IPS-NIHi11 (cell line): ENCODE data around the gene STX5.
"Not testable (repeated sequence)": the region's sequence is repeated elsewhere in the genome, so short reads cannot be mapped to it uniquely, and the experiment has no call there.

Experiments used
- DNase-seq: peaks from one replicate; pipeline ENCODE4 v3.0.0; 2012; ENCODE audit warnings: mixed read lengths, low spot score

STX5 gene, protein sequence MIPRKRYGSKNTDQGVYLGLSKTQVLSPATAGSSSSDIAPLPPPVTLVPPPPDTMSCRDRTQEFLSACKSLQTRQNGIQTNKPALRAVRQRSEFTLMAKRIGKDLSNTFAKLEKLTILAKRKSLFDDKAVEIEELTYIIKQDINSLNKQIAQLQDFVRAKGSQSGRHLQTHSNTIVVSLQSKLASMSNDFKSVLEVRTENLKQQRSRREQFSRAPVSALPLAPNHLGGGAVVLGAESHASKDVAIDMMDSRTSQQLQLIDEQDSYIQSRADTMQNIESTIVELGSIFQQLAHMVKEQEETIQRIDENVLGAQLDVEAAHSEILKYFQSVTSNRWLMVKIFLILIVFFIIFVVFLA

DNA sequence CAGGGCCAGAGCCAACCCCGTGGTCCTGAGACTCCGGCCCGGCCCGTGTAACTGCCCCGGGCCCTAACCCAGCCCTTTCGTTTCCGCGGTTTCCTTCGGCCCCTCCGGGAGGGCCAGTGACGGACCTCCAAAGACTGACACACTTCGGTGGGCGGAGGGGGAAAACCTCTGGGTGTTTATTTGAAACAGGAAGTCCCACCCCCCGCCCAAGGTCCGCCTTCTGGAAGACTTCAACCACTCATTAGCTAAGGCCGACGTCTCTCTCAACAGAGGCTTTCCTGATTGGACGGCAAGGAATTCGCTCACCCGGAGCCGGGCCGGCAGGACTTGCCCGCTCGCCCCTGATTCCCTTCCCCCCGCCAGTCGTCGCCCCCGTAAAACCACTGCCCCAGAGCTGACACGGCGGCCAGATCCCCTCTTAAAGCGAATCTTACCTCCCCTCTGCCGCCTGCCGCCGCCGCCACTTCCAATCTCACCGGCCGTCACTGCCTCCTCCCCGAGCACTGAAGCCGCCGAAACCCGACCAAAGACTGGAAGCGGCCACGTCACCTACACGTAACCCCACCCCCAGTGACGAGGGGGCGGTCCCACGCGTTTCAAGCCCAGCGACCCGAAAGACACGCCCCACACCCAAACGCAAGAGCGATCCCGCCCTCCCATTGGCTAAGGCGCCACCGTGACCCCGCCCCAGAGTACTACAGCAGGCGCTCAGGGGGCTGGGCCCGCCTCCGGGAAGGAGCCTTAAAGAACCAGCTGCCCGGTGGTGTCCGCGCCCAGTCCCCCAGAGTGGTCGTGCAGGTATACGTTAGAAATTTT lies at the start of gene STX5:
TSS of gene STX5 (minus strand) at position 532 of the 816 bp plus-strand sequence. CDS start 808 bp downstream, outside the sequence.
- DNase-seq: peak; percentile 96

DNA sequence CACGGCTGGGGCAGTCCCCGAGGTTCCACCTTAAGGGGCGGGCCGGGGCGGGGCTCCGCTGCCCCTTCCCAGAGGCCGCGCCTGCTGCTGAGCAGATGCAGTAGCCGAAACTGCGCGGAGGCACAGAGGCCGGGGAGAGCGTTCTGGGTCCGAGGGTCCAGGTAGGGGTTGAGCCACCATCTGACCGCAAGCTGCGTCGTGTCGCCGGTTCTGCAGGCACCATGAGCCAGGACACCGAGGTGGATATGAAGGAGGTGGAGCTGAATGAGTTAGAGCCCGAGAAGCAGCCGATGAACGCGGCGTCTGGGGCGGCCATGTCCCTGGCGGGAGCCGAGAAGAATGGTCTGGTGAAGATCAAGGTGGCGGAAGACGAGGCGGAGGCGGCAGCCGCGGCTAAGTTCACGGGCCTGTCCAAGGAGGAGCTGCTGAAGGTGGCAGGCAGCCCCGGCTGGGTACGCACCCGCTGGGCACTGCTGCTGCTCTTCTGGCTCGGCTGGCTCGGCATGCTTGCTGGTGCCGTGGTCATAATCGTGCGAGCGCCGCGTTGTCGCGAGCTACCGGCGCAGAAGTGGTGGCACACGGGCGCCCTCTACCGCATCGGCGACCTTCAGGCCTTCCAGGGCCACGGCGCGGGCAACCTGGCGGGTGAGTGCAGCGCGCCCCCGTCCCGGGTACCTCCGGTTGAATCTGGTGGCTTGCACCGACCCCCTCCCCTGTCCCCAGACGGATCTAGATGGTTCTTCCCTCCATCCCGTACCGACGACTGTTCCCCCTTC lies 49.1 kb upstream of the STX5 start, which contains the start of gene SLC3A2:
TSS of gene SLC3A2 (plus strand) at position 94 of the 776 bp plus-strand sequence. CDS start at position 222, 128 bp downstream.
- peak; percentile 91 for DNase-seq

DNA sequence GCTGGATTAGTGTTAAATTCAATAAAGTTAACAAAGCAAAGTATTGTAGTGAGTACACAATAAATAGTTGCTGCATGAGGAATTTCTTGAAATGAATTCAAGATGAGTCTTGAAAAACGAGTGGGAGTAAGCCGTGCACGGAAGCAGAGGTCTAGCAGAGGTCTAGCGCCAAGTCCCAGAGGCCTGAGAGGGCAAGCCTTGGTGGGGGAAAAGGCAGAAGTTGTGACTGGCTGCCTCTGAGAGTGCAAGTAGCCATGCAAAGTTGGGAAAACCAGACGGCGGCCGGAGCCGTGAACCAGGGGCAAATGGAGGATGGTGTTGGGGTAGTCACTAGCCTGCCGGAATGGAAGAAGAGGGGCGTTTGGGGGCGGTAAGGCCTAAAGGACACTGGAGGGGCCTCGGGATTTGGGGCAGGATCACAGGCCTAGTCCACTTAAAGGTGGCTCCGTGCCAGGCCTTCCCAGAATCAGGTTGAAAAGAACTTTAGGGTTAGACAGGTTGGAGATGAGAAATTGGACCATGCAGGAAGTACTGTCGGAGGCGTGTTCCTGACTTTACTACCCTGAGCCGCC lies 48.5 kb upstream of the STX5 start:
- no peak for DNase-seq

DNA sequence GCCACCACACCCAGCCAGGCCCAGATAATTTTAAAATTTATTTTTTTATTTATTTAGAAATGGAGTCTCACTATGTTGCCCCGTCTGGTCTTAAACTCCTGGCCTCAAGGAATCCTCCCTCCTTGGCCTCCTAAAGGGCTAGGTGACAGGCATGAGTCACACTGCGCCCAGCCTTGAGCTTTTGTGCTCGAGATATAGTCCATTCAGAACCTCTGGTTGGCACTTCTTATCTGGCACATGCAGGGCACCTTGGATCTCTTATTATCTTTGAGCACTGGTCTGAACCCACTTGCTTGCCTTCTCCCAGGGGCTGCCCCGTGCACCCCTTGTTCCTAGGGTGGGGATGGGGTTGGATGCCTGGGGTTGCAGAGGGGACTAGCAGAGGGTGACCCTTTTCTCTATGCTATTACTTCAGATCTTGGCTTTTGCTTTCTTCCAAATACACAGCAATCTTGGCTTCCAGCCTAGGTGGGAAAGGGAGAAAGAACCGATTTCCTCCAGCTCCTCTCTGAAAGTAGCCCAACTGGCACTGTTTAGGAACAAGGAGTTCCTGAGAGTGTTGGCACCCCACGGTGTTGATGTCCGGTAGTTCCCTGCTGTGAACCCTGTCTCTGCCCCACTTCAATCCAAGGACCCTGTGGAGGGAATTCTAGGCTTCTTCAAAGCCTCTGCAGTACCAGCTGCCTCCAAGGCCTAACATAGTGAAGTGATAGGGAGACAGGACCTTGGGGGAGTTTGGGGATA lies 47.6 kb upstream of the STX5 start:
- DNase-seq: no peak

DNA sequence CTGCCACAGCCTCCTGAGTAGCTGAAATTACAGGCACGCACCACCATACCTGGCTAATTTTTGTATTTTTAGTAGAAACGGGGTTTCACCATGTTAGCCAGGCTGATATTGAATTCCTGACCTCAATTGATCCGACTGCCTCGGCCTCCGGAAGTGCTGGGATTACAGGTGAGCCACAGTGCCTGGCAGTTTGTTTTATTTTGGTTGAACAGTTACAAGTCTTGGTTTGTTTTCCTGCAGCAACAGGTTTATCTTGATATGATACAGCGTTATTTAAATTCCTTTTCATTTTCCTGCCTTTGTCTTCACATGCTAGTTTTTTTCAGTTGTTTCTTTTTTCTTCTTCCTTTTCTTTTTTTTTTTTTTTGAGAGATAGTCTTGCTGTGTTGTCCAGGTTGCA lies 44.9 kb upstream of the STX5 start:
- DNase-seq: no peak

DNA sequence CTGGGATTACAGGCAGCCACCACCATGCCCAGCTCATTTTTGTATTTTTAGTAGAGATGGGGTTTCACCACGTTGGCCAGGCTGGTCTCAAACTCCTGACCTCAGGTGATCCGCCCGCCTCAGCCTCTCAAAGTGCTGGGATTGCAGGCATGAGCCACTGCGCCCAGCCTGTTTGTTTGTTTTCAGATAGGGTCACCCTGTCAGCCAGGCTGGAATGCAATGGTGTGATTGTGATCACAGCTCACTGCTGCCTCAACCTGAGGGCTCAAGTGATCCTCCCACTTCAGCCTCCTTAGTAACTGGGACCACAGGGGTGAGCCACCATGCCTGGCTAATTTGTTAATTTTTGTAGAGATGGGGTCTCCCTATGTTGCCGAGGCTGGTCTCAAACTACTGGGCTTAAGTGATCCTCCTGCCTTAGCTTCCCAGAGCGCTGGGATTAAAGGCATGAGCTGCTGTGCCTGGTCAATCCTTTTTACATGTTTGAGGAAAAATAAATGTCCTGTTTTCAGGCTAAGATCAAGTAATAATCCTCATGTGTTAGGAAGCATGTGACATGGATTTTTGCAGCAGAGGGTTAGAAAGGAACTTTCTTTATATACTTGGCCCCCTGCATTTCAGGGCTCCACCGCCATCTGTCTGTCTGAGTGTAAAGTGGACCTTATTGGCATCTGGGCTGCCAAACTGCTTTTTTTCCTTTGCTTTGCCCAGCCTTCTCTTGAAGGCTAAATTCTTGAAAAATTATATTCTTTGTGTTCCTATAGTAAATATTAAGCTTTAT lies 44.0 kb upstream of the STX5 start:
- DNase-seq: no peak

DNA sequence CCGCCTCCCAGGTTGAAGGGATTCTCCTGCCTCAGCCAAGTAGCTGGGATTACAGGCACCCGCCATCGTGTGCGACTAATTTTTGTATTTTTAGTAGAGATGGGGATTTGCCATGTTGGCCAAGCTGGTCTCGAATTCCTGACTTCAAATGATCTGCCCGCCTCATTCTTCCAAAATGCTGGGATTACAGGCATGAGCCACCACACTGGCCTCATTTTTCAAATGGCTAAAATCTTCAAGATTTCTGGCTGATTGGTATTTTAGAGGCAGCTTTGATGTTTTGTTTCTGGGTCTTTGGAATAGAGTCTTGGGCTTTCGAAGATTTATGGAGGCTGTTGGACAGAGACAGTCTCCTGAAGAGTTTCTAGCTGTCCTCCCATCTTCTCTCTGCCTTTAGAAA lies 43.0 kb upstream of the STX5 start:
- no peak for DNase-seq

DNA sequence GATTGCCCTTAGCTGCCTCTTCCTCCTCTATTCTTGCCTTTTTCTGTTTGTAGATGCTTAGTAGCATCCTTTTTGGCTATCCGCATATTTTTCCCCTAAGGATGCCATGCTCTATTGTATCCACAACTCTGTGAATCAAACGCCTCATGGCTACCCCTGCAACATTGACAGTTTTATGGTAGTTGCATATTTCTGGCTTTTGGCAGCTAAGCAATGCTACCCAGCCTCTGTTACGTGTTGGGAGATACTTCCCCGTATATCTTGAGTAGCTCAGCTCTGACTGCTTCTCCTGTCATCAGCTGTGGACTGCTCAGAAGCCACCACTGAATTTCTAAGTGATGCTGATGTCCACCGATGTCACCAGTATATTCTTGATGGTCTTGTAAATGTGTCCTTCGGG lies 33.8 kb upstream of the STX5 start:
- DNase-seq: no peak

DNA sequence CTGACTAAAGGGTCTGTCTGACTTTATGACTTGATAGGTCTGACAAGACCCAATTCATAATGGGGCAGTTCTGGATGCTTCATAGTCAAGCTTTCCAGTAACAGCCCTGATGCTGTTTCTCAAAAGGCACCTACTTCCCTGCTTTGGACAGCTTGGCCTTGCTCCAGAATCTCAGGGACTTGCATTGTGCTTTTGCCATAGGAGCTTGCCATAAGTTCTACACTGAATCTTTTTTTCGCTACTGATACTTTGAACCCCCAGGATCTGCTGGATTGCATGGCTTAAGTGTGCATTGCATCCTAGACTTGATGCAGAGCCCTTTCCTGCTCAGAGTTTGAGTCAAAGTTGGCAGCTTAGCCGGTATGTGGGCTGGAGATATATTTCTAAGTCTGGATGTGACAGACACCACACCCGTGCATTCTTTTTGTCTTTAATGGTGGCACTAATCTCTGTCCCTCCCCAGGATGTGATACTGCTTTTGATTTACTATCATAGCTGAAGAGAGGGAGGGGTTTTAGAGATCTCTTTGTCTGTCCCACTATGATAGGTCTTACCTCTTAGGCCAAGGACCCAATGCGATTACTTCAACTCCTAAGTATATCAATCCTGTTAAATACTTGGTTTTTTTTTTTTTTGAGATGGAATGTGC lies 32.0 kb upstream of the STX5 start:
- DNase-seq: no peak

DNA sequence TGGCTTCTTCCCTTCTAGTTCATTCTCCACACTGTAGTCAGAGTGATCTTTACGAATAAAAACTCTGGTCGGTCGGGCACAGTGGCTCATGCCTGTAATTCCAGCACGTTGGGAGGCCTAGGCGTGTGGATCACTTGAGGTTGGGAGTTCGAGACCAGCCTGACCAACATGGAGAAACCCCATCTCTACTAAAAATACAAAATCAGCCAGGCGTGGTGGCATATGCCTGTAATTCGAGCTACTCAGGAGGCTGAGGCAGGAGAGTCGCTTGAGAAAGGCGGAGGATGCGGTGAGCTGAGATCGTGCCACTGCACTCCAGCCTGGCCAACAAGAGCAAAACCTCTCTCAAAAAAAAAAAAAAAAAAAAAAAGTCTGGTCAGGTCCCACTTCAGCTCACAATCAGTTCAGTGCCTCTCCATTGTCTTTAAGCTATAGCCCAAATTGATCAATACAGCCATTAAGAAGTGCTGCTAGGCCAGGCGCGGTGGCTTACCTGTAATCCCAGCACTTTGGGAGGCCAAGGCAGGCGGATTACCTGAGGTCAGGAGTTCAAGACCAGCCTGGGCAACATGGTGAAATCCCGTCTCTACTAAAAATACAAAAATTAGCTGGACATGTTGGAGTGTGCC lies 29.8 kb upstream of the STX5 start:
- DNase-seq: not testable (repeated sequence)

DNA sequence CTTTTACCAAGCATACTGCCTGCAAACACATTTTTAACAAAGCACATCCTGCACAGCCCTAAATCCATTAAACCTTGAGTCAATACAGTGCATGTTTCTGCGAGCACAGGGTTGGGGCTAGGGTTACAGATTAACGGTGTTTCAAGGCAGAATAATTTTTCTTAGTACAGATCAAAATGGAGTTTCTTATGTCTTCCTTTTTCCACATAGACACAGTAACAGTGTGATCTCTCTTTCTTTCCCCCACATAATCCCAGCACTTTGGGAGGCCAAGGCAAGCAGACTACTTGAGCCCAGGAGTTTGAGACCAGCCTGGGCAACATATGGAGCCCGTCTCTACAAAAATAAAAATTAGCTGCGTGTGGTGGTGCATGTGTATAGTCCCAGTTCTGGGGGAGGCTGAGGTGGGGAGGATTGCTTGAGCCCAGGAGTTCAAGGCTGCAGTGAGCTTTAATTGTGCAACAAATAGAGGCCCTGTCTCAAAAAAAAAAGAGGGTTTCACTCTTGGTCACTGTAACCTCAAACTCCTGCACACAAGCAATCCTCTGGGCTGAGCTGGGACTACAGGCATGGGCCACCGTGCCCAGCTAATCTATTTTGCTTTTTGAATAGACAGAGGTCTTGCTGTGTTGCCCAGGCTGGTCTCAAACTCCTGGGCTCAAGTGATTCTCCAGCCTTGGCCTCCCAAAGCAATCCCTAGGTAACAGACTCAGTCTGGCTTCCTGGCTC lies 29.1 kb upstream of the STX5 start:
- no peak for DNase-seq

DNA sequence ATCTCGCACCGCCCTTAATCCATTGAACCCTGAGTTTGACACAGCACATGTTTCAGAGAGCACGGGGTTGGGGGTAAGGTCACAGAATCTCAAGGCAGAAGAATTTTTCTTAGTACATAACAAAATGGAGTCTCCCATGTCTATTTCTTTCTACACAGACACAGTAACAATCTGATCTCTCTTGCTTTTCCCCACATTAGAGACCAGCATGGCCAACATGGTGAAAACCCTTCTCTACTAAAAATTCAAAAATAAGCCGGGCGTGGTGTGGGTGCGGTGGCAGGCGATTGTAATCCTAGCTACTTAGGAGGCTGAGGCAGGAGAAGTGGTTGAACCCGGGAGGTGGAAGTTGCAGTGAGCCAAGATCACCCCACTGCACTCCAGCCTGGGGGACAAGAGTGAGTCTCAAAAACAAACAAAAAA lies 27.4 kb upstream of the STX5 start:
- DNase-seq: not testable (repeated sequence)

DNA sequence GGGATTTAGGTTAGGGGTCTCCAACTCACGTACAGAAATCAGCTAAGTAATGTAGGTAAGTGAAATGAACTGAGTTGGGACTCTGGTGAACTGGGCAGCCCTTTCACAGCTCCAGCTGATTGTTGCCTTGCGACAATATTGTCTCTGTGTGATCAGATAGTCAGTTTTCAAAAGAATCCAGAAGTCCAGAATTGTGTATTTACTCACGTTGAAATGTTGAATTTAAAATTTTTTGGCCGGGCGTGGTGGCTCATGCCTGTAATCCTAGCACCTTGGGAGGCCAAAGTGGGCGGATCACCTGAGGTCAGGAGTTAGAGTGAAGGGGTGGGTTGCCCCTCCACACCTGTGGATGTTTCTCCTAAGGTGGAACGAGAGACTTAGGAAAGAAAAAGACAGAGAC lies 26.4 kb upstream of the STX5 start:
- no peak for DNase-seq

DNA sequence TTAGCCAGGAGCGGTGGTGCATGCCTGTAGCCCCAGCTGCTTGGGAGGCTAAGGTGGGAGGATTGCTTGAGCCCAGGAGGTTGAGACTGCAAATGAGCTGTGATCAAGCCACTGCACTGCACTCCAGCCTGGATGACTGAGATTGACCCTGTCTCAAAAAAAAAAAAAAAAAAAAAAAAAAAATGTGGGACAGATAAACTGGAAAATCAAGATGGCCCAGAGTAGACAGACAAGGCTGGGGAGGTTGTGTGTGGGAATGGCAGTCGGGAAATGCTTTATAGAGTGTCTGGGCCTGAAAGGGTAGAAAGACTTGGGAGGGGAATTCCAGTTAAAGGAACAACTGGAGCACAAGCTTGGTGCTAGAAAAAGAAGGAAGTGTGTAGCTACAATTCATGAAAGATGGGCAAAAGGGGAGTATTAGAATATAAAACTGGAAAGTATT lies 25.7 kb upstream of the STX5 start:
- DNase-seq: no peak

DNA sequence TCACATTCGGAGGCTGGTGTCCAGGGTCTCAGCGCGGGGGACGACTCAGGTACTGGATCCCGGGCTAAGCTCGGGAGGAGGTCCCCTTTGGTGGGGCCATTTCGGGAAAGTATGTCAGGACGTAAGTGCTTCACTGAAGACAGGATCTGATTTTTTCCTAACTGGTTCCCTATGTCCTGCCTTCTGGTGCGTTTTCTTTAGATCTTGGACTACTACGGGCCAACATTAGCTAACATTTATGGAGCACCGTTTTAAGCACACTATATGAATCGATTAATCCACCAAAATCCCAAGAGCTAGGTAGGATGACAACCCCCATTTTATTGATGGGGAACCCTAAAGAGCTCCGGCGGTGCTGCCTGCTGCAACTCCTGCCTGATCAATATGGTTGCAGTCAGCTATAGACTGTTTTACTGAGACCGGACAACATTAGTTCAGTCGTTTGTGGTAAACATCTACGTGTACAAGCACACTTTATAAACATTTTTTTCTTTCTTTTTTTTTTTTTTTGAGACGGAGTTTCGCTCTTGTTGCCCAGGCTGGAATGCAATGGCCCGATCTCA lies 24.6 kb upstream of the STX5 start:
- no peak for DNase-seq

DNA sequence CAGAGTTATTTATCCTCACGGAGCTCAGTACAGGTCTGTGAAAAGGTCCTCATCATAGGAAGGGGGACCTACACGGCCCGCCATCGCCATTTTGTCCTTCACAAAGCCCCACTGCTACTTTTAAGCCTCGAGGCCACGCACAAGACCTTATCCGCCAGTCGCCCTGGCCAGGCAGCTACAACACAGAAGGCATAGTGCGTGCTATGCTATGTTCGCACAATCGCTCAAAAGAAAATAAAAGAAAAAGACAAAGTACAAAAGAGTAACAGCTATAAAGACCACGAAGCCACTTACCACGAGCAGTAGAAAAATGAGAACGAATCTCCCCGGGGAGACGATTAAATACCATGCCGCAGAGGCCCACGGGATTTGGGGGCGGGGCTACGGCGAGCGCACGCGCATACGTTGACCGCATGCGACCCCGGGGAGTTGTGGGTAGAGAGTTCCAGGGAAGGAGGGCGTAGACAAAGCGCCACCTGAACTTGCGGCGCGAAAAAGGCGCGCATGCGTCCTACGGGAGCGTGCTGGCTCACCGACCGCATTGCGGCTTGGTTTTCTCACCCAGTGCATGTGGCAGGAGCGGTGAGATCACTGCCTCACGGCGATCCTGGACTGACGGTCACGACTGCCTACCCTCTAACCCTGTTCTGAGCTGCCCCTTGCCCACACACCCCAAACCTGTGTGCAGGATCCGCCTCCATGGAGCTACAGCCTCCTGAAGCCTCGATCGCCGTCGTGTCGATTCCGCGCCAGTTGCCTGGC lies 23.9 kb upstream of the STX5 start:
- DNase-seq: peak; percentile 92

DNA sequence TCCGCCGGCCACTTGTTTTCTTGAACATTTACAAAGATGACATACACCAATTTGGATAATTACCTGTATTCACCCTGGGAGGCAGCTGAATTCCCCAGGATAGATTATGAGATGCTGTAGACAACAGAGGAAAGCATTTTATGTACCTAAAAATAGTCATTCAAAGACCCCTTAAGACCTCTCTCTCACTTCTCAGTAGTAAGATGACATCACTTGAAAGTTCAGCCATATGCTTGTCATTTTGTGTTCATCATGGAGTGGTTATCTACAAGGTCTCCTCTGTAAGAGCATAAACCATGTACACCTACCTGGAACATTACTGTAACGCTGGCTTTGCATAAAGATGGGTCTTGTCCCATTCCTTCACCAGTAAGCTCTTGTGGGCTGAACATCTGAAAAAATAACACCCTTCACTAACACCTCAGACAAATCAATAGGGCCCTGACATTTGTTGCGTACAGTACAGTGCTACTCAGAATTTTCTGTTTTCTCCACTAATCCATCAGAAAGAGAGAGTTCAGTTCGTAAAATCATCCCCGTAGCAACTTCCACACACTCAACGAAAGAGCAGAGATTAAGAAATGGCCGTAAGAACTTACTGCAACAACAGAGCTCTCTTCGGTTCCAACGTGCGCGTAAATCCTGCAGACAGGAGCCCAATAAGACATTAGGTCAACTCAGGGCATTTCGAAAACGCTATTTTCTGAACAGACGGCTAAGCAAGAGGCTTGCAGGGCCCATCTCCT lies 23.1 kb upstream of the STX5 start:
- DNase-seq: no peak
